Common myeloid progenitor, CD34-positive (primary cell): ENCODE results near the gene REG3A. TPM values are rescaled to one million over a fixed set of nuclear protein-coding genes. Genes with fewer than 3 reads are reported as not detected.

Experiments
- CTCF ChIA-PET: fragments of 350-600 bp; sonication (Branson Sonifier 250); formaldehyde crosslinking; loops from one replicate; lab custom pipeline; 2021; ENCODE audit warnings: antibody characterized with exemption; lab: Charles Lee
- POLR2A ChIA-PET: fragments of 350-600 bp; sonication (Branson Sonifier 250); formaldehyde crosslinking; loops from one replicate; lab custom pipeline; 2021; ENCODE audit warnings: antibody characterized with exemption; lab: Charles Lee
- DNase-seq, 3 donors: peaks; one replicate each; pipeline versions ENCODE4 v3.0.0 to v3.0.0-alpha.2; 2013
- H3K27ac ChIP-seq, 2 experiments: 1 replicate in 1 of 2; 2 replicates in 1 of 2; pipeline ENCODE4 v1.7.0; 2013; ENCODE audit warnings: inconsistent platforms in 2 of 2, low read length in 2 of 2, mild to moderate bottlenecking in 2 of 2, low read depth in 1 of 2, moderate library complexity in 1 of 2; ENCODE audit not compliant: severe bottlenecking in 2 of 2, insufficient read depth in 1 of 2, poor library complexity in 1 of 2
- H3K27me3 ChIP-seq, 5 experiments: replicated peaks in 2 of 5; 1 replicate in 3 of 5; 2 replicates in 2 of 5; pipeline versions ENCODE4 v1.6.1 to v1.7.0; 2013; ENCODE audit warnings: low read length in 4 of 5, mild to moderate bottlenecking in 2 of 5, moderate library complexity in 2 of 5, inconsistent platforms in 1 of 5; ENCODE audit not compliant: insufficient read depth in 5 of 5, control insufficient read depth in 4 of 5
- H3K36me3 ChIP-seq, 4 experiments: 1 replicate in 2 of 4; 2 replicates in 2 of 4; pipeline versions ENCODE4 v1.6.1 to v1.7.0; 2013; ENCODE audit warnings: low read length in 3 of 4, control low read depth in 1 of 4, mild to moderate bottlenecking in 1 of 4; ENCODE audit not compliant: control insufficient read depth in 4 of 4, insufficient read depth in 4 of 4
- H3K4me1 ChIP-seq, 4 experiments: 1 replicate in 3 of 4; 2 replicates in 1 of 4; pipeline versions ENCODE4 v1.6.1 to v1.7.1; 2013; ENCODE audit warnings: low read length in 3 of 4, mild to moderate bottlenecking in 3 of 4, control low read depth in 1 of 4, inconsistent platforms in 1 of 4, moderate library complexity in 1 of 4; ENCODE audit not compliant: control insufficient read depth in 4 of 4, insufficient read depth in 4 of 4; ENCODE audit errors: control extremely low read depth in 1 of 4
- H3K4me3 ChIP-seq, 7 experiments: 1 replicate in 4 of 7; 2 replicates in 3 of 7; pipeline versions ENCODE4 v1.5.1 to v1.7.0; 2013; ENCODE audit warnings: mild to moderate bottlenecking in 7 of 7, low read length in 6 of 7, moderate library complexity in 6 of 7, inconsistent platforms in 2 of 7, low read depth in 2 of 7, control low read depth in 1 of 7; ENCODE audit not compliant: insufficient read depth in 4 of 7, control insufficient read depth in 1 of 7; ENCODE audit errors: extremely low read depth in 1 of 7
- H3K9me3 ChIP-seq, 5 experiments: 1 replicate in 4 of 5; 2 replicates in 1 of 5; pipeline versions ENCODE4 v1.6.1 to v1.7.1; 2013; ENCODE audit warnings: low read length in 4 of 5, mild to moderate bottlenecking in 2 of 5, inconsistent platforms in 1 of 5, low read depth in 1 of 5, moderate library complexity in 1 of 5; ENCODE audit not compliant: control insufficient read depth in 4 of 5, insufficient read depth in 2 of 5; ENCODE audit errors: control extremely low read depth in 1 of 5
- WGBS: methylation state at CpG from one replicate; pipeline ENCODE4 v1.1.5; 2013; ENCODE audit not compliant: insufficient coverage; 5-methylcytosine and 5-hydroxymethylcytosine counted together
- polyA plus RNA-seq: library from polyadenylated mRNA; unstranded; fragments of 120-200 nt; gene quantifications from one replicate; pipeline ENCODE4 v1.2.1, GENCODE V29; 2013

Gene REG3A
- polyA plus RNA-seq = not detected

GRCh38 chr2:79159653-79160052 is at the start of gene REG3A:
Gene REG3A (minus strand): TSS chr2:79159753. CDS start chr2:79159405, 348 bp downstream.
- no peaks in the 10 kb centered on the region for H3K36me3 ChIP-seq
- H3K9me3 ChIP-seq = no peaks in the 10 kb centered on the region
- H3K27ac ChIP-seq = no peak within 1 kb of the TSS
- no peaks in the 10 kb centered on the region for H3K27me3 ChIP-seq
- ChIA-PET POLR2A (interaction anchor here (0.6 kb wide), 1 partner anchor 160 kb away, joined by 3 read pairs; no protein-coding TSS in a partner anchor), CTCF (no interaction called here)
- H3K4me3 ChIP-seq = no peak within 1 kb of the TSS
- no peak for DNase-seq
- H3K4me1 ChIP-seq = no peaks in the 10 kb centered on the region

- H3K4me1 ChIP-seq = no peaks in the 10 kb centered on the region
- no peaks in the 10 kb centered on the region for H3K9me3 ChIP-seq
- no peaks in the 10 kb centered on the region for H3K36me3 ChIP-seq
- no peak for DNase-seq
- no peak overlapping the region for H3K27ac ChIP-seq
- ChIA-PET CTCF (interaction anchor here (1.7 kb wide), 1 partner anchor 159 kb away, joined by 6 read pairs; no protein-coding TSS in a partner anchor), POLR2A (no interaction called here)
- no CpG with 5 or more reads among the region's 1 CpG for WGBS
- H3K4me3 ChIP-seq = no peak overlapping the region
- H3K27me3 ChIP-seq = no peaks in the 10 kb centered on the region
These were observed 41.2 kb upstream of the REG3A start for GRCh38 chr2:79200762-79201161.

DNA sequence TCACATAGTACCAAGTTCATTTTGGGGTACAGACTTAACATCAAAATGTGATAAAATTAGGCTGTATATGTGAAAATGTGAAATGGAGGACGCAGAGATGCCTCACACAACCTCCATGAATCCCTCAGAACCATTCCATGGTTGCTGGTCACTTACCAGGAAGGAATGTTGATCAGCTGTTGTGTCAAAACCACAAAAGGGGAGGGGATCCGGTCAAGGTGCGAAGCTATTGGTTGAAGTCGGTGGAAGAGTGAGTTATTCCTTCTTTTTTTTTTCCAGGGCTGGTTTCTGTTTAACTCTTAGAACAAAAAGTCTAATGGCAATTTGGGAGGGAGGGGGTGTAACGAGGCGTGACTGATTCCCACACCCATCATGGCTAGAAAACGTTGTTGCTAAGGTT is 32.3 kb upstream of the REG3A start:
- Histone ChIP-seq H3K36me3 (no peaks in the 10 kb centered on the region), H3K27ac (no peak overlapping the region), H3K27me3 (no peaks in the 10 kb centered on the region), H3K9me3 (no peaks in the 10 kb centered on the region), H3K4me1 (no peaks in the 10 kb centered on the region), H3K4me3 (no peak overlapping the region)
- CTCF ChIA-PET = interaction anchor here (1.3 kb wide), 1 partner anchor 14 kb away, joined by 4 read pairs; no protein-coding TSS in a partner anchor
- POLR2A ChIA-PET = no interaction called here
- DNase-seq = no peak
- WGBS = 98% methylated on average over 6 of the region's 7 CpGs

DNA sequence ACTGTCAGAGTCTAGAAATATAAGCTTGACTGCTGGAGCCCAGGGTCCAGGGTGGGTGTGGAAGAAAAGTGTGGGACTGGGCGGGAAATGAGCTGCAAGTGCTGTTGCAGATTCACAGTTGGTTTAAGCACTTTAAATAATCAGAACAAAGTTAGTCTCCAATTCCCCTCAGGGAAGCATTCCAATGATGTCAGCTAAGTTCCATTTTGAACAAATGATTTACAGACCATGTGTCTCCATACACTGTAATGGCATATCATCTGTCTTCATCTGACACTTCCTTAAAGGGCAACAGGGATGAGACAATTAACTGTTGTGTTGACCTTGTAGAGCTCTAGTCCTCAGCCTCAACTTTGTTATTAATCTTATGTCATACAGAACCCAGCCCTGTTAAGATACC is 31.5 kb upstream of the REG3A start:
- ChIA-PET CTCF (interaction anchor here (1.3 kb wide), 1 partner anchor 15 kb away, joined by 4 read pairs; no protein-coding TSS in a partner anchor), POLR2A (no interaction called here)
- DNase-seq = no peak
- no peak overlapping the region for H3K4me3 ChIP-seq
- H3K4me1 ChIP-seq = no peaks in the 10 kb centered on the region
- H3K36me3 ChIP-seq = no peaks in the 10 kb centered on the region
- WGBS = 83% methylated on average over 1 of the region's 1 CpG
- no peak overlapping the region for H3K27ac ChIP-seq
- no peaks in the 10 kb centered on the region for H3K27me3 ChIP-seq
- no peaks in the 10 kb centered on the region for H3K9me3 ChIP-seq

GRCh38 chr2:79189465-79189864 is 29.9 kb upstream of the REG3A start:
- no peaks in the 10 kb centered on the region for H3K9me3 ChIP-seq
- ChIA-PET CTCF (interaction anchor here (1.4 kb wide), 1 partner anchor 148 kb away, joined by 4 read pairs; no protein-coding TSS in a partner anchor), POLR2A (no interaction called here)
- no peak overlapping the region for H3K4me3 ChIP-seq
- DNase-seq = no peak
- H3K36me3 ChIP-seq = no peaks in the 10 kb centered on the region
- no peaks in the 10 kb centered on the region for H3K4me1 ChIP-seq
- no peaks in the 10 kb centered on the region for H3K27me3 ChIP-seq
- WGBS = 92% methylated on average over 2 of the region's 3 CpGs
- no peak overlapping the region for H3K27ac ChIP-seq

DNA sequence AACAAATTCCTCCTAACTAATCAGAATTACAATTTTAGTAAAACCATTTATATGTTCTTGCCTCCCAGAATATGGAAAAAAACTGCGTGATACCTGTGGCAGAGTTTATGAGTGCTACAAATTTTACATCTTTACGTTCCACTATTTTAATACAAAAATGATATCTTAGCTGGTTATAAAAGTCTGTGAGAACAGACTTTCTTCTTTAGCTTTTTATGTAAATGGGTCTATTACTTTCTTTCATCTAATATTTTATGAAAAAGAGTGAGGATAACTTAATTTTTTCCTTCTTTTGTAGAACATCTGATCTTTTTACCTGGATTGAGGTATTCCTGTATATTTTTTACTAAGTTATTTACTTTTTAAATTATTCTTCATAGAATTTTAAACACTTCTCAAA is 22.1 kb upstream of the REG3A start:
- ChIA-PET CTCF (interaction anchor here (1.5 kb wide), 1 partner anchor 24 kb away, joined by 4 read pairs; no protein-coding TSS in a partner anchor), POLR2A (no interaction called here)
- Histone ChIP-seq H3K27me3 (no peaks in the 10 kb centered on the region), H3K4me3 (no peak overlapping the region), H3K36me3 (no peaks in the 10 kb centered on the region), H3K9me3 (peaks cover 0 to 7% (median 0%) of the 10 kb centered on the region in 5 experiments), H3K4me1 (no peaks in the 10 kb centered on the region), H3K27ac (no peak overlapping the region)
- WGBS = no CpG with 5 or more reads among the region's 2 CpGs
- no peak for DNase-seq

DNA sequence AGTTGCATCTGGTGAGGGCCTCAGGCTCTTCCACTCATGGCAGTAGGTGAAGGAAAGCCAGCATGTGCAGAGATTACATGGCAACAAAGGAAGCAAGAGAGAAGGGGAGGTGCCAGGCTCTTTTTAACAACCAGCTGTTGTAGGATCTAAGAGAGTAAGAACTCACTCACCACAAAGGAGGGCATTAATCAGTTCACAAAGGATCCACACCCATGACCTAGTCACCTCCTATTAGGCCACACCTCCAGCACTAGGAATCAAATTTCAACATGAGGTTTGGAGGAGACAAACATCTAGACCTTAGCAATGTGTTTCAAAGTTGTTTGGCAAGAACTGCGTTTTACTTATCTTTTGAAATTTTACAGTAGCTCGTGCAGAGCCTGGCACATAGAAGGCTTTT is 20.5 kb upstream of the REG3A start:
- Histone ChIP-seq H3K36me3 (no peaks in the 10 kb centered on the region), H3K9me3 (peaks cover 0 to 7% (median 0%) of the 10 kb centered on the region in 5 experiments), H3K4me3 (no peak overlapping the region), H3K27ac (no peak overlapping the region), H3K4me1 (no peaks in the 10 kb centered on the region), H3K27me3 (no peaks in the 10 kb centered on the region)
- WGBS = 100% methylated on average over 2 of the region's 2 CpGs
- DNase-seq = no peak
- CTCF ChIA-PET = no interaction called here
- POLR2A ChIA-PET = no interaction called here
